ENCODE data around the gene VPS37B. TPM values are rescaled to one million over a fixed set of nuclear protein-coding genes. Genes with fewer than 3 reads are reported as not detected.

Gene VPS37B
- total and polyA plus RNA-seq, 2 of the 8 experiments (the other 6 are each of a cell fraction or from before 2014, with no cell fraction given), result 11.9 to 15.7 TPM

DNA sequence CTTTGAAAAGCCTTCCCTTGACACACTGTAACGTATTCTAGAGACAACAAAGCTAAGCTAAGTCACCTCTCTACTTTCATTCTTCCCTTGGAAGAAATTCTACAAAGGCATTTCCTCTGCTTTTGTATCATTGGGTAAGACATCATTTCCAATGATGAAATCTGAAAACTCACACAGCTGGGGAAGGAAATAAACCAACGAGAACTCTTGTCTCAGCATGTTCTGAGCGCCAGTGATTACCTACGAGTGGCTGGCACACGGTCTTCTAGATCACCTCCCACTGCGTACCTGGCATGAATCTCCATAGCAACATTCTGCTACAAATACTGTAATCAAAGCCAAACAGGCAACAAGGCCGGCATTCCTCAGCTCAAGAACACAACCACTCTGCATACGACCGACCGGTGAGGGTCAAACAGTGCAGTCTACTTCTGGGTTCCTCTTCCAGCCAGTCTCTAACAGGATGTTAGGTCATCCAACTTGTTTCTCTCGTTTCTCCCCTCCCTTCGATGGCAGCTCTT lies 7.6 kb downstream of the VPS37B start:
- CTCF ChIA-PET (ENCODE audit: partially characterized antibody), result interaction anchor here (1.0 to 2.8 kb wide), 10 partner anchors 9 to 95 kb away, joined by 3 to 11 read pairs (median 6); no protein-coding TSS in a partner anchor
- POLR2A ChIA-PET (ENCODE audit: partially characterized antibody), result interaction anchor here (0.9 to 1.2 kb wide), 3 partner anchors 11 to 98 kb away, joined by 4 to 5 read pairs (median 5); no protein-coding TSS in a partner anchor
- Histone ChIP-seq H3K4ac (replicated peaks; ENCODE audit: insufficient read length, low read depth, low read length) (no peak overlapping the region), H2AK5ac (ENCODE audit: low read depth, low read length) (no peak overlapping the region), H2BK120ac (replicated peaks; ENCODE audit: low read depth, low read length) (no peak overlapping the region), H3K9me3 (ENCODE audit: insufficient read depth in 2 of 2, low read depth in 1 of 2, low read length in 1 of 2) (no peaks in the 10 kb centered on the region), H3K36me3 (ENCODE audit: control insufficient read depth in 2 of 4, insufficient read depth in 4 of 4, low read length in 3 of 4) (no peaks in the 10 kb centered on the region), H3K79me2 (ENCODE audit: control insufficient read depth in 1 of 2, insufficient read depth in 2 of 2, low read length in 2 of 2) (peaks cover 0 to 54% of the 10 kb centered on the region in 2 experiments; a peak in 3 of 4 replicates), H2BK12ac (ENCODE audit: low read depth, low read length) (no peak overlapping the region; the same call in 1 of the 2 replicates), H4K20me1 (replicated peaks in 1 of 2; ENCODE audit: control insufficient read depth in 1 of 2, insufficient read depth in 2 of 2, low read length in 2 of 2) (peaks cover 4 to 22% of the 10 kb centered on the region in 2 experiments), H2BK15ac (ENCODE audit: low read length) (no peak overlapping the region), H3K27me3 (replicated peaks in 1 of 4; ENCODE audit: control insufficient read depth in 3 of 4, extremely low read depth in 1 of 4, insufficient read depth in 3 of 4, low read length in 3 of 4) (peaks cover 0 to 3% (median 0%) of the 10 kb centered on the region in 4 experiments; a peak in 3 of 7 replicates), H3K4me3 (ENCODE audit: extremely low read depth in 1 of 4, insufficient read depth in 2 of 4, low read depth in 3 of 4, low read length in 4 of 4) (no peak overlapping the region; a peak in 1 of 8 replicates), H2BK20ac (ENCODE audit: low read length) (no peak overlapping the region), H2BK5ac (ENCODE audit: low read depth, low read length) (no peak overlapping the region), H3K27ac (ENCODE audit: low read depth, low read length) (peak overlapping the region; percentile 11; the same call in 1 of the 2 replicates), H3K23ac (ENCODE audit: insufficient read length) (no peak overlapping the region), H3K14ac (ENCODE audit: insufficient read length) (no peak overlapping the region), H4K91ac (replicated peaks; ENCODE audit: insufficient read length, low read length) (no peak overlapping the region), H4K5ac (ENCODE audit: insufficient read length, low read depth, low read length) (no peak overlapping the region), H3K18ac (ENCODE audit: extremely low read depth, low read length) (no peak overlapping the region), H3K56ac (replicated peaks; ENCODE audit: insufficient read length, low read depth, low read length) (no peak overlapping the region), H3K79me1 (ENCODE audit: low read depth, low read length) (peaks cover 5% of the 10 kb centered on the region; the same call in 1 of the 2 replicates), H3K9ac (replicated peaks in 1 of 4; ENCODE audit: extremely low read depth in 1 of 4, low read depth in 3 of 4, low read length in 3 of 4) (no peak overlapping the region), H3K4me1 (replicated peaks in 1 of 4; ENCODE audit: control insufficient read depth in 3 of 4, insufficient read depth in 4 of 4, low read length in 3 of 4) (peaks cover 5 to 21% (median 14%) of the 10 kb centered on the region in 4 experiments), H3K4me2 (ENCODE audit: insufficient read depth in 1 of 2, low read depth in 2 of 2, low read length in 2 of 2) (peak overlapping the region; percentile 18 to 32; a peak in 3 of 4 replicates), H4K8ac (ENCODE audit: extremely low read depth, insufficient read depth, low read length) (no peak overlapping the region), H2AFZ (ENCODE audit: low read length) (no peak overlapping the region), H3K23me2 (ENCODE audit: low read depth, low read length) (no peaks in the 10 kb centered on the region; the same call in 1 of the 2 replicates)
- DNase-seq (ENCODE audit: low read depth in 1 of 2, low spot score in 2 of 2), result no peak
- 58% methylated on average over 12 of the region's 12 CpGs; no CpG with 5 or more reads in 1 of the 2 experiments for WGBS, 2 experiments (ENCODE audit: extremely low coverage in 1 of 2, insufficient coverage in 1 of 2, insufficient read length in 1 of 2, insufficient replicate concordance in 2 of 2, low coverage in 1 of 2, low lambda C conversion rate in 2 of 2, missing lambda C conversion rate in 1 of 2)
- FAIRE-seq, result no peak
- TF ChIP-seq EP300 (IDR thresholded peaks at IDR 0.05; ENCODE audit: borderline replicate concordance in 1 of 2, low read depth in 2 of 2, low read length in 2 of 2) (0 out of 3 replicates have a peak, but pooled peaks of 1 of the 2 experiments have one; percentile 52), SP1 (IDR thresholded peaks at IDR 0.05; ENCODE audit: low read depth, low read length) (0 out of 2 replicates have a peak, but pooled peaks have one; percentile 45), TBP (IDR thresholded peaks at IDR 0.05; ENCODE audit: low read depth, low read length) (no peak), POLR2A (IDR thresholded peaks at IDR 0.05; ENCODE audit: control extremely low read depth in 1 of 2, low read depth in 2 of 2, low read length in 2 of 2) (0 out of 3 replicates have a peak, but pooled peaks of 1 of the 2 experiments have one; percentile 27), POLR2AphosphoS5 (IDR thresholded peaks at IDR 0.05; ENCODE audit: low read depth, low read length) (peak; percentile 29; the same call in 1 of the 2 replicates), ZNF274 (IDR thresholded peaks at IDR 0.05; ENCODE audit: borderline replicate concordance, extremely low read depth, low read length) (no peak), SIX5 (IDR thresholded peaks at IDR 0.05; ENCODE audit: low read depth, low read length) (no peak), RAD21 (IDR thresholded peaks at IDR 0.05 in 1 of 2, conservative IDR thresholded peaks at IDR 0.05 in 1 of 2; ENCODE audit: low read depth in 2 of 2, low read length in 2 of 2) (no peak), JUN (IDR thresholded peaks at IDR 0.05; ENCODE audit: low read depth, low read length) (no peak), RFX5 (IDR thresholded peaks at IDR 0.05; ENCODE audit: borderline replicate concordance, low read depth, low read length) (no peak), KDM1A (IDR thresholded peaks at IDR 0.05; ENCODE audit: borderline replicate concordance, low read length) (no peak), KDM5A (IDR thresholded peaks at IDR 0.05; ENCODE audit: low read length) (no peak), SIRT6 (IDR thresholded peaks at IDR 0.05; ENCODE audit: low read length) (no peak)

Measured in H1 (cell line).